K562 (cell line): ENCODE measurements around the gene USP16. TPM values are rescaled to one million over a fixed set of nuclear protein-coding genes. Genes with fewer than 3 reads are reported as not detected.

Source experiments
- ATAC-seq: fragments of 200-7000 bp; cut with Tn5 transposase; 3 replicates; pipeline ENCODE4 v1.9.1; 2020; ENCODE audit warnings: moderate library complexity
- BruUV-seq: library from RNA; stranded (reverse); fragments of 400-500 nt; replicated peaks from 2 replicates; lab custom pipeline; 2021; lab: Mats Ljungman, UMichigan
- CTCF ChIA-PET: fragments of 300-600 bp; formaldehyde crosslinking; extraction: SDS; loops from one replicate; lab custom pipeline; 2021; ENCODE audit warnings: low intra/inter-chr PET ratio; lab: Yijun Ruan, JAX
- POLR2A ChIA-PET: fragments of 300-600, 350-650 bp; sonication (Branson Sonifier 250); formaldehyde crosslinking; extraction: SDS; loops from one replicate; lab custom pipeline; 2021; ENCODE audit warnings: antibody characterized with exemption, inconsistent platforms; lab: Yijun Ruan, JAX
- DNase-seq, 4 experiments: peaks; one replicate each; pipeline versions ENCODE4 v3.0.0 to v3.0.0-alpha.2; 2011 to 2018; ENCODE audit warnings: low spot score in 3 of 4, mixed read lengths in 3 of 4; ENCODE audit errors: extremely low read depth in 1 of 4
- FAIRE-seq: peaks from 2 replicates; lab custom pipeline; 2011; peaks lifted over from hg19 to GRCh38; lab: Jason Lieb, UNC
- H2AFZ ChIP-seq: 2 replicates; pipeline ENCODE4 v1.6.0; 2011; ENCODE audit warnings: low read depth, low read length, control low read depth, inconsistent platforms
- H3K27ac ChIP-seq: fragments of 200-600 bp; 3 replicates; pipeline ENCODE4 v1.8.0; 2011; ENCODE audit warnings: low read depth, mild to moderate bottlenecking, control low read depth, inconsistent platforms, low read length, moderate library complexity, mixed read lengths; ENCODE audit errors: extremely low read depth
- H3K27me3 ChIP-seq, 2 experiments: fragments of 300-600 bp in 1 of 2; 2 replicates in 1 of 2; 3 replicates in 1 of 2; pipeline versions ENCODE4 v1.6.0 to v1.8.0; 2011; ENCODE audit warnings: inconsistent platforms in 2 of 2, low read length in 2 of 2, mild to moderate bottlenecking in 1 of 2, mixed read lengths in 1 of 2, moderate library complexity in 1 of 2; ENCODE audit not compliant: control insufficient read depth in 2 of 2, insufficient read depth in 2 of 2
- H3K36me3 ChIP-seq: fragments of 300-600 bp; 3 replicates; pipeline ENCODE4 v1.8.0; 2011; ENCODE audit warnings: mild to moderate bottlenecking, low read length, inconsistent platforms; ENCODE audit not compliant: control insufficient read depth, insufficient read depth
- H3K4me1 ChIP-seq, 2 experiments: fragments of 200-600 bp in 1 of 2; replicated peaks in 1 of 2; 2 replicates in 1 of 2; 3 replicates in 1 of 2; pipeline versions ENCODE4 v1.5.1 to v1.8.0; 2011; ENCODE audit warnings: inconsistent platforms in 2 of 2, low read length in 2 of 2, mild to moderate bottlenecking in 1 of 2, mixed read lengths in 1 of 2, moderate library complexity in 1 of 2; ENCODE audit not compliant: control insufficient read depth in 2 of 2, insufficient read depth in 2 of 2
- H3K4me2 ChIP-seq: 2 replicates; pipeline ENCODE4 v1.6.1; 2011; ENCODE audit warnings: low read length, control low read depth, inconsistent platforms, mixed read lengths; ENCODE audit not compliant: insufficient read depth
- H3K4me3 ChIP-seq: fragments of 200-600 bp; sonication (generic), shearing (Covaris generic); 2 replicates; pipeline ENCODE4 v1.5.1; 2016; ENCODE audit warnings: control low read depth, inconsistent platforms
- H3K79me2 ChIP-seq: fragments of 200-600 bp; 3 replicates; pipeline ENCODE4 v1.8.0; 2011; ENCODE audit warnings: low read length, inconsistent platforms; ENCODE audit not compliant: control insufficient read depth, insufficient read depth
- H3K9ac ChIP-seq, 2 experiments: 2 replicates each; pipeline versions ENCODE4 v1.6.0 to v1.6.1; 2011; ENCODE audit warnings: low read depth in 2 of 2, low read length in 2 of 2, control low read depth in 1 of 2, inconsistent platforms in 1 of 2, mild to moderate bottlenecking in 1 of 2, mixed read lengths in 1 of 2; ENCODE audit not compliant: insufficient read depth in 1 of 2
- H3K9me1 ChIP-seq: one replicate; pipeline ENCODE4 v1.6.0; 2011; ENCODE audit warnings: inconsistent platforms, mild to moderate bottlenecking, low read length, moderate library complexity; ENCODE audit not compliant: control insufficient read depth, insufficient read depth
- H3K9me3 ChIP-seq: replicated peaks from 2 replicates; pipeline ENCODE4 v1.5.1; 2011; ENCODE audit warnings: low read depth, low read length, inconsistent platforms; ENCODE audit not compliant: control insufficient read depth, insufficient read depth
- H4K20me1 ChIP-seq: replicated peaks from 2 replicates; pipeline ENCODE4 v1.6.1; 2011; ENCODE audit warnings: low read length, inconsistent platforms, mixed read lengths; ENCODE audit not compliant: control insufficient read depth, insufficient read depth
- CBX3 ChIP-seq, 2 experiments: IDR thresholded peaks; 1 replicate in 1 of 2; 2 replicates in 1 of 2; pipeline ENCODE4 v1.6.1; 2012; ENCODE audit warnings: inconsistent platforms in 2 of 2, low read length in 2 of 2, borderline replicate concordance in 1 of 2, control low read depth in 1 of 2
- CC2D1A ChIP-seq: fragments of 450-650 bp; IDR thresholded peaks from 2 replicates; pipeline ENCODE4 v1.6.1; 2017; ENCODE audit warnings: mild to moderate bottlenecking
- ETV5 ChIP-seq: sonication (generic); formaldehyde crosslinking; IDR thresholded peaks from 2 replicates; pipeline ENCODE4 v1.4.0; 2020; ENCODE audit warnings: low read depth, mild to moderate bottlenecking, missing genetic modification reagents
- HMGN3 ChIP-seq: IDR thresholded peaks from 2 replicates; pipeline ENCODE4 v1.6.1; 2011; ENCODE audit warnings: borderline replicate concordance, low read depth, mild to moderate bottlenecking, mixed read lengths, low read length; ENCODE audit not compliant: insufficient read length; ENCODE audit errors: extremely low read depth
- NFE2 ChIP-seq: IDR thresholded peaks from 2 replicates; pipeline ENCODE4 v1.6.1; 2014; ENCODE audit warnings: antibody characterized with exemption, low read depth
- TAF7 ChIP-seq: fragments of 450-650 bp; IDR thresholded peaks from 2 replicates; pipeline ENCODE4 v1.6.1; 2016; ENCODE audit warnings: missing genetic modification characterization, missing compliant biosample characterization
- ZNF431 ChIP-seq: sonication (generic); formaldehyde crosslinking; IDR thresholded peaks from 2 replicates; pipeline ENCODE4 v1.8.0; 2022; ENCODE audit warnings: mild to moderate bottlenecking, missing genetic modification reagents
- WGBS: fragments of 100-300 bp; shearing (Covaris generic); methylation state at CpG from one replicate; pipeline ENCODE4 v1.1.6; 2016; ENCODE audit warnings: low coverage, mixed read lengths; ENCODE audit not compliant: insufficient coverage; ENCODE audit errors: missing lambda C conversion rate; 5-methylcytosine and 5-hydroxymethylcytosine counted together
- in situ Hi-C: fragments of 300-500 bp; cut with MboI; formaldehyde crosslinking; loops from 4 replicates; pipeline ENCODE4 v1.15.0; 2018; ENCODE audit warnings: inconsistent platforms, mixed read lengths
- intact Hi-C: fragments of 100-400 bp; cut with micrococcal nuclease; formaldehyde crosslinking; loops from 2 replicates; pipeline ENCODE4 v1.14.2; 2022
- polyA plus RNA-seq, 8 experiments: library from polyadenylated mRNA; depleted of rRNA in 4 of 8; stranded (reverse) in 5 of 8; unstranded in 3 of 8; fragments of >200 nt; fragmentation: Nextera tagmentation in 2 of 8; fragmentation: Illumina TruSeq in 1 of 8; extraction: Ambion mirVana in 2 of 8; extraction: Trizol in 1 of 8; gene quantifications; 2 replicates each; pipeline versions ENCODE4 v1.2.1 to v1.2.3, GENCODE V29; 2011 to 2014; ENCODE audit warnings: inconsistent platforms in 1 of 8, missing spikeins in 1 of 8
- total RNA-seq, 7 experiments: library from RNA; depleted of rRNA in 6 of 7; stranded (reverse); fragments of >200 nt in 6 of 7; fragmentation: Illumina TruSeq in 2 of 7; extraction: Trizol in 2 of 7; gene quantifications; 2 replicates each; pipeline versions ENCODE4 v1.2.1 to v1.2.3, GENCODE V29; 2011 to 2021; ENCODE audit warnings: low replicate concordance in 1 of 7
- TF ChIP-seq, protein P1 (sequence below): fragments of 450-650 bp; formaldehyde crosslinking; IDR thresholded peaks from 2 replicates; pipeline ENCODE4 v1.4.0; 2022; ENCODE audit warnings: missing genetic modification characterization
- TF ChIP-seq, protein P2 (sequence below), 3 experiments: IDR thresholded peaks in 2 of 3; conservative IDR thresholded peaks in 1 of 3; 2 replicates each; pipeline ENCODE4 v1.5.1; 2011 to 2012; ENCODE audit warnings: low read length in 3 of 3, mild to moderate bottlenecking in 3 of 3, control low read depth in 2 of 3, improper control_type of control experiment in 1 of 3, inconsistent platforms in 1 of 3, low read depth in 1 of 3, mixed read lengths in 1 of 3, moderate library complexity in 1 of 3; ENCODE audit not compliant: insufficient read depth in 2 of 3
- TF ChIP-seq, protein P3 (sequence below): sonication (generic); formaldehyde crosslinking; IDR thresholded peaks from 2 replicates; pipeline ENCODE4 v1.8.1; 2023; ENCODE audit warnings: mild to moderate bottlenecking, missing genetic modification reagents
- TF ChIP-seq, protein P4 (sequence below): sonication (generic); formaldehyde crosslinking; IDR thresholded peaks from 2 replicates; pipeline ENCODE4 v1.8.1; 2023; ENCODE audit warnings: mild to moderate bottlenecking, missing genetic modification reagents

USP16 gene
- total and polyA plus RNA-seq, 9 of the 15 experiments (the other 6 are each of a cell fraction or from before 2014, with no cell fraction given), result 38.4 to 90.9 (median 62.8) TPM

DNA sequence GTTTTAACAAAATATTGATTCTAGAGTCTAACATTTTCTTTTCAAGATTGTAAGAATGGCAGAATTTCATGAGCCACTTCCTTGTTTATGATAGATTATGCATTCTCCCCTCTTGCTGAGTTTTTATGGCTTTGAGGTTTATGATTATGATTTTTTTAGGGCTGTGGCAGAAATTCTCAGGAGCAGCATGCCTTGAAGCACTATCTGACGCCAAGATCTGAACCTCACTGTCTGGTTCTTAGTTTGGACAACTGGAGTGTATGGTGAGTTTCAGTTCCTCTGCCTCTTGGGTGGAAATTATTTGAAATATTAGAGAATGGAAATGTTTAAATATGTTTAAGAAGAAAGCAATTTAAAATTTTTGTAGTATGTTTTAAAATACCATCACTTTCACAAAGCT is 10.2 kb downstream of the USP16 start (continued):
- no peak for TF ChIP-seq HMGN3

DNA sequence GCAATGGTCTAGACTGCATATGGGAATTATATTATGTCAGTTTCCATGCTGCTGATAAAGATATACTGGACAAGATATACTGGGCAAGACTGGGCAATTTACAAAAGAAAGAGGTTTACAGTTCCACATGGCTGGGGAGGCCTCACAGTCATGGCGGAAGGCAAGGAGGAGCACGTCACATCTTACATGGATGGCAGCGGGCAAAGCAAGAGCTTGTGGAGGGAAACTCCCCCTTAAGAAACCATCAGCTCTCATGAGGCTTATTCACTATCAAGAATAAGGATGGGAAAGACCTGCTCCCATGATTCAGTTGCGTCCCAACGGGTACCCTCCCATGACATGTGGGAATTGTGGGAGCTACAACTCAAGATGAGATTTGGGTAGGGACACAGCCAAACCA is 27.8 kb downstream of the USP16 start:
- 94% methylated on average over 5 of the region's 5 CpGs for WGBS
- no peak overlapping the region for H2AFZ ChIP-seq
- CTCF ChIA-PET, result no interaction called here
- no peak for FAIRE-seq
- no peaks in the 10 kb centered on the region for H3K4me1 ChIP-seq
- H3K79me2 ChIP-seq, result no peaks in the 10 kb centered on the region
- POLR2A ChIA-PET, result interaction anchor here (0.8 to 1.6 kb wide), 3 partner anchors 19 to 59 kb away, joined by 3 to 4 read pairs (median 4); partner anchors contain the start of gene LTN1
- no peak overlapping the region for H3K4me2 ChIP-seq
- ATAC-seq, result no peak
- in situ Hi-C loops (no loop called here), intact Hi-C loops (no loop called here)
- H3K4me3 ChIP-seq, result no peak overlapping the region
- no peaks in the 10 kb centered on the region for H3K9me1 ChIP-seq
- no peak overlapping the region for H3K27ac ChIP-seq
- no peak overlapping the region for H3K9ac ChIP-seq
- no TSS peak for BruUV-seq
- H3K9me3 ChIP-seq, result no peaks in the 10 kb centered on the region
- H3K36me3 ChIP-seq, result peaks cover 91% of the 10 kb centered on the region
- DNase-seq, result no peak
- H4K20me1 ChIP-seq, result no peaks in the 10 kb centered on the region
- no peaks in the 10 kb centered on the region for H3K27me3 ChIP-seq
- TF ChIP-seq, protein P1, sequence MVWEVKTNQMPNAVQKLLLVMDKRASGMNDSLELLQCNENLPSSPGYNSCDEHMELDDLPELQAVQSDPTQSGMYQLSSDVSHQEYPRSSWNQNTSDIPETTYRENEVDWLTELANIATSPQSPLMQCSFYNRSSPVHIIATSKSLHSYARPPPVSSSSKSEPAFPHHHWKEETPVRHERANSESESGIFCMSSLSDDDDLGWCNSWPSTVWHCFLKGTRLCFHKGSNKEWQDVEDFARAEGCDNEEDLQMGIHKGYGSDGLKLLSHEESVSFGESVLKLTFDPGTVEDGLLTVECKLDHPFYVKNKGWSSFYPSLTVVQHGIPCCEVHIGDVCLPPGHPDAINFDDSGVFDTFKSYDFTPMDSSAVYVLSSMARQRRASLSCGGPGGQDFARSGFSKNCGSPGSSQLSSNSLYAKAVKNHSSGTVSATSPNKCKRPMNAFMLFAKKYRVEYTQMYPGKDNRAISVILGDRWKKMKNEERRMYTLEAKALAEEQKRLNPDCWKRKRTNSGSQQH (CRISPR knock-in tag), result no peak
- TF ChIP-seq NFE2 (no peak), CBX3 (IDR thresholded peaks at IDR 0.05; ENCODE audit: borderline replicate concordance in 1 of 2, low read length in 2 of 2) (0 out of 3 replicates have a peak, but pooled peaks of 1 of the 2 experiments have one; percentile 23), TAF7 (tag) (no peak), CC2D1A (peak; percentile 71; the same call in 1 of the 2 replicates), ZNF431 (peak; percentile 98), ETV5 (CRISPR knock-in tag) (no peak)
- TF ChIP-seq, protein P2, sequence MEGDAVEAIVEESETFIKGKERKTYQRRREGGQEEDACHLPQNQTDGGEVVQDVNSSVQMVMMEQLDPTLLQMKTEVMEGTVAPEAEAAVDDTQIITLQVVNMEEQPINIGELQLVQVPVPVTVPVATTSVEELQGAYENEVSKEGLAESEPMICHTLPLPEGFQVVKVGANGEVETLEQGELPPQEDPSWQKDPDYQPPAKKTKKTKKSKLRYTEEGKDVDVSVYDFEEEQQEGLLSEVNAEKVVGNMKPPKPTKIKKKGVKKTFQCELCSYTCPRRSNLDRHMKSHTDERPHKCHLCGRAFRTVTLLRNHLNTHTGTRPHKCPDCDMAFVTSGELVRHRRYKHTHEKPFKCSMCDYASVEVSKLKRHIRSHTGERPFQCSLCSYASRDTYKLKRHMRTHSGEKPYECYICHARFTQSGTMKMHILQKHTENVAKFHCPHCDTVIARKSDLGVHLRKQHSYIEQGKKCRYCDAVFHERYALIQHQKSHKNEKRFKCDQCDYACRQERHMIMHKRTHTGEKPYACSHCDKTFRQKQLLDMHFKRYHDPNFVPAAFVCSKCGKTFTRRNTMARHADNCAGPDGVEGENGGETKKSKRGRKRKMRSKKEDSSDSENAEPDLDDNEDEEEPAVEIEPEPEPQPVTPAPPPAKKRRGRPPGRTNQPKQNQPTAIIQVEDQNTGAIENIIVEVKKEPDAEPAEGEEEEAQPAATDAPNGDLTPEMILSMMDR (IDR thresholded peaks at IDR 0.05 in 2 of 3, conservative IDR thresholded peaks at IDR 0.05 in 1 of 3; ENCODE audit: insufficient read depth in 2 of 3, low read depth in 1 of 3, low read length in 3 of 3), result no peak
- TF ChIP-seq, protein P3, sequence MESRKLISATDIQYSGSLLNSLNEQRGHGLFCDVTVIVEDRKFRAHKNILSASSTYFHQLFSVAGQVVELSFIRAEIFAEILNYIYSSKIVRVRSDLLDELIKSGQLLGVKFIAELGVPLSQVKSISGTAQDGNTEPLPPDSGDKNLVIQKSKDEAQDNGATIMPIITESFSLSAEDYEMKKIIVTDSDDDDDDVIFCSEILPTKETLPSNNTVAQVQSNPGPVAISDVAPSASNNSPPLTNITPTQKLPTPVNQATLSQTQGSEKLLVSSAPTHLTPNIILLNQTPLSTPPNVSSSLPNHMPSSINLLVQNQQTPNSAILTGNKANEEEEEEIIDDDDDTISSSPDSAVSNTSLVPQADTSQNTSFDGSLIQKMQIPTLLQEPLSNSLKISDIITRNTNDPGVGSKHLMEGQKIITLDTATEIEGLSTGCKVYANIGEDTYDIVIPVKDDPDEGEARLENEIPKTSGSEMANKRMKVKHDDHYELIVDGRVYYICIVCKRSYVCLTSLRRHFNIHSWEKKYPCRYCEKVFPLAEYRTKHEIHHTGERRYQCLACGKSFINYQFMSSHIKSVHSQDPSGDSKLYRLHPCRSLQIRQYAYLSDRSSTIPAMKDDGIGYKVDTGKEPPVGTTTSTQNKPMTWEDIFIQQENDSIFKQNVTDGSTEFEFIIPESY (CRISPR knock-in tag), result 0 out of 2 replicates have a peak, but pooled peaks have one; percentile 19
- TF ChIP-seq, protein P4, sequence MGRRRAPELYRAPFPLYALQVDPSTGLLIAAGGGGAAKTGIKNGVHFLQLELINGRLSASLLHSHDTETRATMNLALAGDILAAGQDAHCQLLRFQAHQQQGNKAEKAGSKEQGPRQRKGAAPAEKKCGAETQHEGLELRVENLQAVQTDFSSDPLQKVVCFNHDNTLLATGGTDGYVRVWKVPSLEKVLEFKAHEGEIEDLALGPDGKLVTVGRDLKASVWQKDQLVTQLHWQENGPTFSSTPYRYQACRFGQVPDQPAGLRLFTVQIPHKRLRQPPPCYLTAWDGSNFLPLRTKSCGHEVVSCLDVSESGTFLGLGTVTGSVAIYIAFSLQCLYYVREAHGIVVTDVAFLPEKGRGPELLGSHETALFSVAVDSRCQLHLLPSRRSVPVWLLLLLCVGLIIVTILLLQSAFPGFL, result no peak
